ENCODE measurements around the gene GALNT18.

The GALNT18 gene

DNA sequence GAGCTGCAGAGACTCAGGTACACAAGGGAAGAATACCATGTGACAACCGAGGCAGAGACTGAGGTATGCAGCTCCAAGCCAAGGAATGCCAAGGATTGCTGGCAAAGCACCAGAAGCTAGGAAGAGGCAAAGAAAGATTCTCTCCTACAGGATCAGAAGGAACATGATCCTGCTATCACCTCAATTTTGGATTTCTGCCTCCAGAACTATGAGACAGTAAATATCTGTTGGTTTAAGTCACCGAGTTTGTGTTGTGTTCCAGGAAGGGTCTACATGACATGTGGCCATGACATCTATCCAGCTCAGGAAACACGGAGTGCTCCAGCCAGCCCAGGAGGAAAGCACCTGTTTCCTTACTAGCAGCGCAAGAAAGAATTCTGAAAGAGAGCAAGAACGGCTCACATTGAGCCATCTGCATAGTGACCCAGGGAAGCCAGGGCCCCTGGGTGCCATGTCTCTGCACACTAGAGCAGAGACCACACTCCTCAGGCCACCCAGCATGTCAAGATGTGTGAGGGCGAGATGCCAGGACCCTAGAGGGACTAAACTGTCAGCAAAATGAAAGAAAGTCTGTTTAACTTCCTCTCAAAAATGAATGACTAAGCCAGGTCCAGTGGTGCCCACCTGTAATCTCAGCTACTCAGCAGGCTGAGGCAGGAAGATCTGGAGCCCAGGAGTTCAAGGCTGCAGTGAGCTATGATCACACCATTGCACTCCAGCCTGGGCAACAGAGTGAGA lies 35.6 kb upstream of the GALNT18 start:
- TF ChIP-seq, protein P1, sequence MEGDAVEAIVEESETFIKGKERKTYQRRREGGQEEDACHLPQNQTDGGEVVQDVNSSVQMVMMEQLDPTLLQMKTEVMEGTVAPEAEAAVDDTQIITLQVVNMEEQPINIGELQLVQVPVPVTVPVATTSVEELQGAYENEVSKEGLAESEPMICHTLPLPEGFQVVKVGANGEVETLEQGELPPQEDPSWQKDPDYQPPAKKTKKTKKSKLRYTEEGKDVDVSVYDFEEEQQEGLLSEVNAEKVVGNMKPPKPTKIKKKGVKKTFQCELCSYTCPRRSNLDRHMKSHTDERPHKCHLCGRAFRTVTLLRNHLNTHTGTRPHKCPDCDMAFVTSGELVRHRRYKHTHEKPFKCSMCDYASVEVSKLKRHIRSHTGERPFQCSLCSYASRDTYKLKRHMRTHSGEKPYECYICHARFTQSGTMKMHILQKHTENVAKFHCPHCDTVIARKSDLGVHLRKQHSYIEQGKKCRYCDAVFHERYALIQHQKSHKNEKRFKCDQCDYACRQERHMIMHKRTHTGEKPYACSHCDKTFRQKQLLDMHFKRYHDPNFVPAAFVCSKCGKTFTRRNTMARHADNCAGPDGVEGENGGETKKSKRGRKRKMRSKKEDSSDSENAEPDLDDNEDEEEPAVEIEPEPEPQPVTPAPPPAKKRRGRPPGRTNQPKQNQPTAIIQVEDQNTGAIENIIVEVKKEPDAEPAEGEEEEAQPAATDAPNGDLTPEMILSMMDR (conservative IDR thresholded peaks at IDR 0.05; ENCODE audit: low read depth, low read length), result no peak
- no peak overlapping the region for H3K4me3 ChIP-seq (ENCODE audit: low read depth, low read length)
- no peak for DNase-seq (ENCODE audit: low read depth)

GRCh38 chr11:11641581-11641980 lies 19.8 kb upstream of the GALNT18 start:
- no peak overlapping the region for H3K4me3 ChIP-seq (ENCODE audit: low read depth, low read length)
- TF ChIP-seq, protein P1 (conservative IDR thresholded peaks at IDR 0.05; ENCODE audit: low read depth, low read length), result no peak
- no peak for DNase-seq (ENCODE audit: low read depth)

GRCh38 chr11:11640996-11641395 lies 19.2 kb upstream of the GALNT18 start:
- TF ChIP-seq, protein P1 (conservative IDR thresholded peaks at IDR 0.05; ENCODE audit: low read depth, low read length), result no peak
- no peak overlapping the region for H3K4me3 ChIP-seq (ENCODE audit: low read depth, low read length)
- DNase-seq (ENCODE audit: low read depth), result no peak

DNA sequence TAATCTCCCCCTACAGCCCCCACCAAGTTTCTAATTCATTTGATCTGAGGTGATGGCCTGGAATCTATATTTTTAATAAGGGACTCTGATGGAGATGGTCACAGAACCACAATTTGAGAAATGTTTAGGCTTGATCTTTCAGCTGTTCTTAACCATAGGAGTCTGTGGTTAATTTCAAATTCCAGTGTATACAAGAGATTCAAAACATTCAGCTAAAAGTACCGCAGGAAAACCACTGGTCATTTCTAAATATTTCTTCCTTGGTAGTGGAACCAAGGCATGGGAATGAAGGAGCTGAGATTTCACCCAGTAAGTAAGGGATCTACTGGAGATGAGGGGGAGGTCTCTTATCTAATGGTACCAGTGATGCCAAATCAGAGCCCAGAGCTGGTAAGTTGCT lies 18.3 kb upstream of the GALNT18 start:
- no peak overlapping the region for H3K4me3 ChIP-seq (ENCODE audit: low read depth, low read length)
- TF ChIP-seq, protein P1 (conservative IDR thresholded peaks at IDR 0.05; ENCODE audit: low read depth, low read length), result no peak
- no peak for DNase-seq (ENCODE audit: low read depth)

DNA sequence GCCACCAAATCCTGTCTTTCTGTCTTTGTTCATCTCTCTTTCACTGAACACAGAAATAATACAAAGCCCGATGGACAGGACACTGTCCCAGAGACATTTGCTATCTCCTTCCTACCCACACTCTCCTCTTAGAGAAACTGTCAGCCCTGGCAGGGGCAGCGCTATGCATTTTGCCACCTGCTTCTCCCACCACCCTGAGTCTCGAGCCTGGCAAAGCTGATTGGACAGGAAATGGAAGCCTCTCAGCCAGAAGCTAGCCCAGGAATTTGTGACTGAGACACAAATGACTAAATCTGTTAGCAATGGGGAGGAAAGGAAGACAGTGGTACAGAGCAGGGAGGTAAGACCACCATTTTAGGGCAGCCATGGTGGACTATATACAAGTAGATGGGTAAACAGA lies 14.9 kb upstream of the GALNT18 start:
- DNase-seq (ENCODE audit: low read depth), result no peak
- TF ChIP-seq, protein P1 (conservative IDR thresholded peaks at IDR 0.05; ENCODE audit: low read depth, low read length), result no peak
- no peak overlapping the region for H3K4me3 ChIP-seq (ENCODE audit: low read depth, low read length)

GRCh38 chr11:11635443-11635842 lies 13.6 kb upstream of the GALNT18 start:
- TF ChIP-seq, protein P1 (conservative IDR thresholded peaks at IDR 0.05; ENCODE audit: low read depth, low read length), result no peak
- DNase-seq (ENCODE audit: low read depth), result no peak
- H3K4me3 ChIP-seq (ENCODE audit: low read depth, low read length), result no peak overlapping the region

DNA sequence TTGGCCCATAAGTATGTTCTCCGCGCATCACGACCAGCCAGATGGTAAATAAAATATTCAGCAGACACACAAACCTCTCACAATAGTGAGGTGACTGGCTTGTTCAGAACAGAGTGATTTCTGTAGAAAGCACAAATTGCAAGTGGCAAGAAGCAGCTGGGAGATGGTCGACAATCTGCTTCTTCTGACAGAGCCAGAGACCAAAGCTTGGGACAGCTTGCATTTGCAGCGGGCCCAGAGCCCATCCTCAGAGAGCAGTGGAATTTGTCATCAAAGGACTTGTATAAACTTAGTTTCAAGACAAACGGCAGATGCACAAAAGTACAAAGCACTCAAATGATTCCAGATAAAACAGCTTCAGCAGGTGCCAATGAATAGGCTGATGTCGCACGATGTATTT lies 7.6 kb upstream of the GALNT18 start:
- H3K4me3 ChIP-seq (ENCODE audit: low read depth, low read length), result no peak overlapping the region
- DNase-seq (ENCODE audit: low read depth), result no peak
- TF ChIP-seq, protein P1 (conservative IDR thresholded peaks at IDR 0.05; ENCODE audit: low read depth, low read length), result no peak
